Mesendoderm (in vitro differentiated cells): Measurements from ENCODE around the gene MR1.

Experiments
- DNase-seq: peaks from one replicate; pipeline ENCODE4 v3.0.0; 2013
- H2AK5ac ChIP-seq: 2 replicates; pipeline ENCODE4 v1.6.1; 2013; ENCODE audit warnings: low read length, inconsistent platforms
- H2BK120ac ChIP-seq: 2 replicates; pipeline ENCODE4 v1.6.1; 2013; ENCODE audit warnings: low read depth, mild to moderate bottlenecking, low read length, moderate library complexity, mixed read lengths
- H2BK15ac ChIP-seq: replicated peaks from 2 replicates; pipeline ENCODE4 v1.6.1; 2013; ENCODE audit warnings: low read depth, mild to moderate bottlenecking, moderate library complexity
- H2BK5ac ChIP-seq: 2 replicates; pipeline ENCODE4 v1.6.1; 2013; ENCODE audit warnings: low read length, inconsistent platforms
- H3K18ac ChIP-seq: 2 replicates; pipeline ENCODE4 v1.6.1; 2013; ENCODE audit warnings: mild to moderate bottlenecking, low read length, mixed read lengths
- H3K23ac ChIP-seq: one replicate; pipeline ENCODE4 v1.6.1; 2013; ENCODE audit warnings: low read length
- H3K27ac ChIP-seq: 2 replicates; pipeline ENCODE4 v1.5.1; 2013; ENCODE audit warnings: low read depth, mild to moderate bottlenecking, inconsistent platforms, low read length, moderate library complexity
- H3K27me3 ChIP-seq: 2 replicates; pipeline ENCODE4 v1.6.1; 2013; ENCODE audit warnings: low read length, control low read depth, mild to moderate bottlenecking, inconsistent platforms; ENCODE audit not compliant: insufficient read depth, poor library complexity
- H3K36me3 ChIP-seq: 2 replicates; pipeline ENCODE4 v1.6.1; 2013; ENCODE audit warnings: low read length, inconsistent platforms; ENCODE audit not compliant: control insufficient read depth, insufficient read depth
- H3K4ac ChIP-seq: one replicate; pipeline ENCODE4 v1.6.1; 2013; ENCODE audit warnings: low read depth, mild to moderate bottlenecking, low read length, moderate library complexity
- H3K4me1 ChIP-seq: 2 replicates; pipeline ENCODE4 v1.6.1; 2013; ENCODE audit warnings: low read depth, low read length, inconsistent platforms; ENCODE audit not compliant: control insufficient read depth
- H3K4me2 ChIP-seq: 2 replicates; pipeline ENCODE4 v1.6.1; 2013; ENCODE audit warnings: low read length
- H3K4me3 ChIP-seq: 2 replicates; pipeline ENCODE4 v1.5.1; 2013; ENCODE audit warnings: mild to moderate bottlenecking, low read length
- H3K56ac ChIP-seq: one replicate; pipeline ENCODE4 v1.6.1; 2013; ENCODE audit warnings: low read length
- H3K79me1 ChIP-seq: 2 replicates; pipeline ENCODE4 v1.6.1; 2013; ENCODE audit warnings: low read length, inconsistent platforms
- H3K79me2 ChIP-seq: 2 replicates; pipeline ENCODE4 v1.6.1; 2013; ENCODE audit warnings: mild to moderate bottlenecking, low read length; ENCODE audit not compliant: control insufficient read depth, insufficient read depth
- H3K9ac ChIP-seq: 2 replicates; pipeline ENCODE4 v1.6.1; 2013; ENCODE audit warnings: low read length, inconsistent platforms
- H4K5ac ChIP-seq: one replicate; pipeline ENCODE4 v1.6.1; 2013; ENCODE audit warnings: low read length
- H4K8ac ChIP-seq: one replicate; pipeline ENCODE4 v1.6.1; 2013; ENCODE audit warnings: low read depth, mild to moderate bottlenecking, control low read depth, low read length, moderate library complexity
- WGBS: extraction: QIAGEN DNeasy Blood & Tissue Kit; methylation state at CpG from one replicate; pipeline ENCODE4 v1.1.7; 2013; ENCODE audit warnings: low lambda C conversion rate, missing lambda C conversion rate; ENCODE audit not compliant: insufficient coverage; ENCODE audit errors: extremely low coverage; 5-methylcytosine and 5-hydroxymethylcytosine counted together

Gene MR1

GRCh38 chr1:181080556-181080955 lies 46.8 kb downstream of the MR1 start:
- Histone ChIP-seq H4K8ac (no peak overlapping the region), H2BK15ac (no peak overlapping the region), H3K4ac (no peak overlapping the region), H4K5ac (no peak overlapping the region), H3K18ac (no peak overlapping the region), H2AK5ac (no peak overlapping the region), H2BK5ac (no peak overlapping the region), H3K4me3 (no peak overlapping the region), H2BK120ac (no peak overlapping the region), H3K9ac (no peak overlapping the region), H3K79me2 (no peaks in the 10 kb centered on the region), H3K79me1 (no peaks in the 10 kb centered on the region), H3K23ac (no peak overlapping the region), H3K4me2 (no peak overlapping the region), H3K27ac (no peak overlapping the region), H3K4me1 (peaks cover 2% of the 10 kb centered on the region), H3K27me3 (no peaks in the 10 kb centered on the region), H3K36me3 (no peaks in the 10 kb centered on the region), H3K56ac (no peak overlapping the region)
- WGBS, result no CpG with 5 or more reads among the region's 4 CpGs
- no peak for DNase-seq

- no peak overlapping the region for H3K4me2 ChIP-seq
- whole genome bisulfite sequencing, result no CpG with 5 or more reads among the region's 3 CpGs
- H4K5ac ChIP-seq, result no peak overlapping the region
- no peak overlapping the region for H3K9ac ChIP-seq
- no peak overlapping the region for H3K27ac ChIP-seq
- H3K4me1 ChIP-seq, result peaks cover 2% of the 10 kb centered on the region
- H2AK5ac ChIP-seq, result no peak overlapping the region
- H2BK120ac ChIP-seq, result no peak overlapping the region
- no peaks in the 10 kb centered on the region for H3K79me1 ChIP-seq
- H3K23ac ChIP-seq, result no peak overlapping the region
- H2BK15ac ChIP-seq, result no peak overlapping the region
- no peak overlapping the region for H3K4ac ChIP-seq
- no peak overlapping the region for H2BK5ac ChIP-seq
- H3K27me3 ChIP-seq, result no peaks in the 10 kb centered on the region
- no peak overlapping the region for H4K8ac ChIP-seq
- no peak overlapping the region for H3K4me3 ChIP-seq
- H3K18ac ChIP-seq, result no peak overlapping the region
- H3K36me3 ChIP-seq, result no peaks in the 10 kb centered on the region
- H3K79me2 ChIP-seq, result no peaks in the 10 kb centered on the region
- DNase-seq, result no peak
- H3K56ac ChIP-seq, result no peak overlapping the region
These were observed 47.6 kb downstream of the MR1 start for GRCh38 chr1:181081395-181081794.

DNA sequence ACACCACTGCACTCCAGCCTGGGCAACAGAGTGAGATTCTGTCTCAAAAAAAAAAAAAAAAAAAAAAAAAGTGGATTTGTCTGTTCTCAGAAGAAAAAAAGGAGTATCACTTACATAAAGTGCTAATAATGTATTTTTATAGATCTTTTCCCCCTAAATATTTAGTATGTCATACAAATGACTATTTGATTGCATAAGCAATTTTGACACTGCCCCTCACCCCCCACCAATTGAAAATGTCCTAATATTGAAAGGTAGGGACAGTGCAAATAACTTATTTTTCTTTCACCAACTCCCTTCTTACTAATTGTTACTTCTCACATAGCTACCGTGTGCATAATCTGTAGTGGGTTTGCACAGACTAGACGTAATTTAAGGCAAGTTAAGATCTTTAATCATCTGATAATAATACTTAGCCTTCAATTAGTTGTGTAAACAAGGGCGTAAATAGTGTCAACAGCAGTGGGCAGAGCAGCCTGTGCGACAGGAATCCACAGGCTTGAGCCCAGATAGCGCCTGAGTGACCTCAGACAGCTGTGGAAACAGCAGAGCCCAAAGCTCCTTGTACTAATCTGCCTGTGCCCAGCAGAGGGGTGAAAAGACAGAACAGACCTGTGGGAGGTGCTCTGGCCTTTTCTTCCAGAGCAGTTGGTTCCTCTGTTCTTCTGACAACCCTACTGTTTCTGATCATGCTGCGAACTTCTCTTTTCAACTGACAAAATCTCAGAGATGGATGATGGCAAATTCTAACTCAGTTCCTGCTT lies 50.2 kb downstream of the MR1 start:
- H2BK5ac ChIP-seq, result no peak overlapping the region
- no peaks in the 10 kb centered on the region for H3K4me1 ChIP-seq
- no peaks in the 10 kb centered on the region for H3K79me1 ChIP-seq
- H3K4me3 ChIP-seq, result no peak overlapping the region
- no peak overlapping the region for H3K27ac ChIP-seq
- H3K9ac ChIP-seq, result no peak overlapping the region
- H3K27me3 ChIP-seq, result no peaks in the 10 kb centered on the region
- no peak overlapping the region for H3K18ac ChIP-seq
- no CpG with 5 or more reads among the region's 6 CpGs for WGBS
- no peaks in the 10 kb centered on the region for H3K36me3 ChIP-seq
- peak; percentile 85 for DNase-seq
- H3K23ac ChIP-seq, result no peak overlapping the region
- no peak overlapping the region for H2BK15ac ChIP-seq
- H2BK120ac ChIP-seq, result no peak overlapping the region
- no peak overlapping the region for H4K5ac ChIP-seq
- no peak overlapping the region for H4K8ac ChIP-seq
- H3K56ac ChIP-seq, result peak overlapping the region; percentile 45
- peaks cover under 1% of the 10 kb centered on the region for H3K79me2 ChIP-seq
- no peak overlapping the region for H3K4ac ChIP-seq
- H2AK5ac ChIP-seq, result no peak overlapping the region
- H3K4me2 ChIP-seq, result no peak overlapping the region

DNA sequence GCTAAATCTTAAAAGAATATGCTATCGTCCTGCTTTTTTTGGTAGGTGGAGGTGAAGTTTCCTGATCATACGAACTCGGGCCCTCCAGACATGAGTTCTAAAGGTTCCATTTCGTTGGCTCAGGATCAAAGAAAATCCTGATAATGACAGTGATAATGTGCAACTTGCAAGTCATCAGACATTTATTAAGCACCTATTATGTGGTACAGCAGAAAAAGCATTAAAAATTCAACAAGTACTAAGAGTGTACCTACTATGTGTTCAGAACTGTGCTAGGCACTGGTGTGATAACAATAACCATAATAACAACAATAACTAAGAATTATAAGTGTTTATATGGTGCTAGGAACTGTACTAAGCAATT lies 50.8 kb downstream of the MR1 start:
- Histone ChIP-seq H3K4me2 (no peak overlapping the region), H3K18ac (no peak overlapping the region), H3K27ac (no peak overlapping the region), H2BK5ac (no peak overlapping the region), H3K4ac (no peak overlapping the region), H3K9ac (no peak overlapping the region), H3K23ac (no peak overlapping the region), H4K5ac (no peak overlapping the region), H3K56ac (no peak overlapping the region), H3K36me3 (no peaks in the 10 kb centered on the region), H3K79me1 (no peaks in the 10 kb centered on the region), H4K8ac (no peak overlapping the region), H3K4me1 (no peaks in the 10 kb centered on the region), H3K79me2 (peaks cover 6% of the 10 kb centered on the region), H2AK5ac (no peak overlapping the region), H2BK120ac (no peak overlapping the region), H2BK15ac (no peak overlapping the region), H3K27me3 (no peaks in the 10 kb centered on the region), H3K4me3 (no peak overlapping the region)
- no peak for DNase-seq
- WGBS, result no CpG with 5 or more reads among the region's 4 CpGs

GRCh38 chr1:181086091-181086490 lies 52.3 kb downstream of the MR1 start:
- Histone ChIP-seq H3K4me3 (no peak overlapping the region), H3K9ac (no peak overlapping the region), H3K4ac (no peak overlapping the region), H2AK5ac (peak overlapping the region; percentile 40), H3K56ac (no peak overlapping the region), H3K23ac (no peak overlapping the region), H2BK120ac (no peak overlapping the region), H4K8ac (no peak overlapping the region), H3K27me3 (no peaks in the 10 kb centered on the region), H3K79me1 (no peaks in the 10 kb centered on the region), H3K27ac (no peak overlapping the region), H3K4me2 (no peak overlapping the region), H4K5ac (no peak overlapping the region), H2BK5ac (no peak overlapping the region), H3K79me2 (peaks cover 21% of the 10 kb centered on the region), H3K36me3 (no peaks in the 10 kb centered on the region), H3K4me1 (no peaks in the 10 kb centered on the region), H3K18ac (no peak overlapping the region), H2BK15ac (peak overlapping the region; percentile 60)
- no CpG with 5 or more reads among the region's 1 CpG for WGBS
- no peak for DNase-seq

- H3K4me1 ChIP-seq, result peaks cover 3% of the 10 kb centered on the region
- H4K5ac ChIP-seq, result no peak overlapping the region
- H3K79me1 ChIP-seq, result peaks cover 2% of the 10 kb centered on the region
- no peak overlapping the region for H3K23ac ChIP-seq
- no peak overlapping the region for H3K18ac ChIP-seq
- no peaks in the 10 kb centered on the region for H3K36me3 ChIP-seq
- H3K79me2 ChIP-seq, result peaks cover 30% of the 10 kb centered on the region
- DNase-seq, result no peak
- H3K56ac ChIP-seq, result no peak overlapping the region
- no peak overlapping the region for H3K4me2 ChIP-seq
- H2BK5ac ChIP-seq, result no peak overlapping the region
- H3K4ac ChIP-seq, result no peak overlapping the region
- no peak overlapping the region for H2AK5ac ChIP-seq
- no CpG with 5 or more reads among the region's 5 CpGs for WGBS
- H3K4me3 ChIP-seq, result no peak overlapping the region
- H2BK15ac ChIP-seq, result no peak overlapping the region
- H2BK120ac ChIP-seq, result no peak overlapping the region
- no peak overlapping the region for H4K8ac ChIP-seq
- H3K27me3 ChIP-seq, result no peaks in the 10 kb centered on the region
- no peak overlapping the region for H3K27ac ChIP-seq
- no peak overlapping the region for H3K9ac ChIP-seq
These were observed 53.1 kb downstream of the MR1 start for GRCh38 chr1:181086926-181087325.
